CD8-positive, alpha-beta memory T cell (primary cell): ENCODE measurements around the gene GMCL2. TPM values are rescaled to one million over a fixed set of nuclear protein-coding genes. Genes with fewer than 3 reads are reported as not detected.

Source experiments
- CTCF ChIA-PET: fragments of 350-600 bp; sonication (Branson Sonifier 250); formaldehyde crosslinking; loops from one replicate; lab custom pipeline; 2021; ENCODE audit warnings: antibody characterized with exemption; lab: Charles Lee
- POLR2A ChIA-PET: fragments of 350-600 bp; sonication (Branson Sonifier 250); formaldehyde crosslinking; loops from one replicate; lab custom pipeline; 2021; ENCODE audit warnings: antibody characterized with exemption; lab: Charles Lee
- DNase-seq, 5 donors: peaks; one replicate each; pipeline versions ENCODE4 v3.0.0 to v3.0.0-alpha.2; 2020 to 2022; ENCODE audit warnings: mixed read lengths in 1 of 5
- H3K27ac ChIP-seq: one replicate; pipeline ENCODE4 v1.7.0; 2013; ENCODE audit warnings: low read depth, mild to moderate bottlenecking, low read length, moderate library complexity
- H3K27me3 ChIP-seq: 2 replicates; pipeline ENCODE4 v1.7.0; 2013; ENCODE audit warnings: low read length, mild to moderate bottlenecking; ENCODE audit not compliant: insufficient read depth, poor library complexity, severe bottlenecking
- H3K36me3 ChIP-seq: 2 replicates; pipeline ENCODE4 v1.7.0; 2013; ENCODE audit warnings: mild to moderate bottlenecking, low read length, moderate library complexity; ENCODE audit not compliant: insufficient read depth
- H3K4me1 ChIP-seq: 2 replicates; pipeline ENCODE4 v1.7.0; 2013; ENCODE audit warnings: mild to moderate bottlenecking, low read length, moderate library complexity; ENCODE audit not compliant: insufficient read depth
- H3K4me3 ChIP-seq: 2 replicates; pipeline ENCODE4 v1.7.0; 2013; ENCODE audit warnings: mild to moderate bottlenecking, low read length
- H3K9me3 ChIP-seq: 2 replicates; pipeline ENCODE4 v1.7.0; 2013; ENCODE audit warnings: mild to moderate bottlenecking, low read length
- H3K27ac Mint-ChIP-seq, 8 donors: one replicate each; pipeline ENCODE4 v1.8.0; 2020 to 2021; ENCODE audit warnings: mixed read lengths in 8 of 8, mild to moderate bottlenecking in 6 of 8, inconsistent platforms in 3 of 8, moderate library complexity in 3 of 8
- H3K27me3 Mint-ChIP-seq, 2 donors: one replicate each; pipeline ENCODE4 v1.8.0; 2020 to 2021; ENCODE audit warnings: mixed read lengths in 2 of 2, mild to moderate bottlenecking in 1 of 2, moderate library complexity in 1 of 2
- H3K36me3 Mint-ChIP-seq, 3 donors: one replicate each; pipeline ENCODE4 v1.8.0; 2020 to 2021; ENCODE audit warnings: mixed read lengths in 3 of 3, inconsistent platforms in 1 of 3, mild to moderate bottlenecking in 1 of 3
- H3K4me1 Mint-ChIP-seq, 3 donors: one replicate each; pipeline ENCODE4 v1.8.0; 2020 to 2021; ENCODE audit warnings: mixed read lengths in 3 of 3, inconsistent platforms in 1 of 3, mild to moderate bottlenecking in 1 of 3
- H3K4me3 Mint-ChIP-seq, 7 donors: one replicate each; pipeline ENCODE4 v1.8.0; 2020 to 2021; ENCODE audit warnings: mixed read lengths in 7 of 7, mild to moderate bottlenecking in 6 of 7, moderate library complexity in 4 of 7, inconsistent platforms in 2 of 7
- H3K9me3 Mint-ChIP-seq, 5 donors: one replicate each; pipeline ENCODE4 v1.8.0; 2020 to 2022; ENCODE audit warnings: mixed read lengths in 5 of 5, mild to moderate bottlenecking in 3 of 5, moderate library complexity in 2 of 5, inconsistent platforms in 1 of 5
- polyA plus RNA-seq: library from polyadenylated mRNA; unstranded; fragments of 300-500 nt; fragmentation: Illumina TruSeq; gene quantifications from one replicate; pipeline ENCODE4 v1.2.3, GENCODE V29; 2021
- total RNA-seq, 2 experiments: library from RNA; stranded (reverse); gene quantifications; one replicate each; pipeline ENCODE4 v1.2.3, GENCODE V29; 2021

GMCL2 gene
- total and polyA plus RNA-seq, 3 experiments from 2014 or later = not detected

- Mint-ChIP-seq H3K36me3 (no peaks in the 10 kb centered on the region), H3K4me1 (peaks cover 6 to 8% (median 7%) of the 10 kb centered on the region in 3 donors), H3K4me3 (no peak overlapping the region), H3K27ac (no peak overlapping the region), H3K27me3 (peaks cover 18 to 23% of the 10 kb centered on the region in 2 donors), H3K9me3 (no peaks in the 10 kb centered on the region)
- ChIA-PET POLR2A (no interaction called here), CTCF (interaction anchor here (1.0 to 1.9 kb wide), 2 partner anchors 90 to 92 kb away, joined by 3 to 10 read pairs; no protein-coding TSS in a partner anchor)
- DNase-seq = no peak
- H3K36me3 ChIP-seq = no peaks in the 10 kb centered on the region
- no peak overlapping the region for H3K27ac ChIP-seq
- peaks cover 7% of the 10 kb centered on the region for H3K4me1 ChIP-seq
- no peaks in the 10 kb centered on the region for H3K9me3 ChIP-seq
- no peak overlapping the region for H3K4me3 ChIP-seq
- peaks cover 3% of the 10 kb centered on the region for H3K27me3 ChIP-seq
Measured at GRCh38 chr5:178165581-178165980, 21.6 kb downstream of the GMCL2 start.

GRCh38 chr5:178163772-178164735, 23.1 kb downstream of the GMCL2 start:
- no peaks in the 10 kb centered on the region for H3K36me3 Mint-ChIP-seq
- Histone ChIP-seq H3K4me3 (no peak overlapping the region), H3K9me3 (no peaks in the 10 kb centered on the region), H3K4me1 (peaks cover 7% of the 10 kb centered on the region), H3K27me3 (peaks cover 3% of the 10 kb centered on the region), H3K27ac (no peak overlapping the region), H3K36me3 (no peaks in the 10 kb centered on the region)
- CTCF ChIA-PET = interaction anchor here (0.8 to 3.4 kb wide), 8 partner anchors 9 to 88 kb away, joined by 3 to 31 read pairs (median 6); partner anchors contain the start of gene NHP2
- H3K9me3 Mint-ChIP-seq = no peaks in the 10 kb centered on the region
- H3K4me1 Mint-ChIP-seq = peaks cover 6 to 8% (median 7%) of the 10 kb centered on the region in 3 donors
- no peak overlapping the region for H3K4me3 Mint-ChIP-seq
- DNase-seq = peak; percentile 81 to 91 (median 89)
- POLR2A ChIA-PET = no interaction called here
- H3K27ac Mint-ChIP-seq = no peak overlapping the region
- peaks cover 17 to 18% of the 10 kb centered on the region in 2 donors for H3K27me3 Mint-ChIP-seq

GRCh38 chr5:178162481-178162880, 24.7 kb downstream of the GMCL2 start:
- Histone ChIP-seq H3K9me3 (no peaks in the 10 kb centered on the region), H3K27ac (no peak overlapping the region), H3K36me3 (no peaks in the 10 kb centered on the region), H3K27me3 (peaks cover 3% of the 10 kb centered on the region), H3K4me1 (peaks cover 7% of the 10 kb centered on the region), H3K4me3 (no peak overlapping the region)
- Mint-ChIP-seq H3K9me3 (no peaks in the 10 kb centered on the region), H3K27me3 (peaks cover 17 to 18% of the 10 kb centered on the region in 2 donors), H3K36me3 (no peaks in the 10 kb centered on the region), H3K27ac (no peak overlapping the region), H3K4me1 (peaks cover 6 to 8% (median 7%) of the 10 kb centered on the region in 3 donors), H3K4me3 (no peak overlapping the region)
- ChIA-PET POLR2A (interaction anchor here (1.4 kb wide), 1 partner anchor 9 kb away, joined by 3 read pairs; the partner anchor contains the start of gene NHP2), CTCF (interaction anchor here (1.1 to 3.4 kb wide), 8 partner anchors 9 to 86 kb away, joined by 3 to 31 read pairs (median 6); partner anchors contain the start of gene NHP2)
- DNase-seq = no peak

- H3K4me1 Mint-ChIP-seq = peaks cover 6 to 8% (median 7%) of the 10 kb centered on the region in 3 donors
- H3K27ac ChIP-seq = no peak overlapping the region
- CTCF ChIA-PET = interaction anchor here (4.3 kb wide), 1 partner anchor 84 kb away, joined by 22 read pairs; no protein-coding TSS in a partner anchor
Measured at GRCh38 chr5:178160176-178160575, 27.0 kb downstream of the GMCL2 start.

GRCh38 chr5:178155065-178155464, 32.1 kb downstream of the GMCL2 start:
- Mint-ChIP-seq H3K27me3 (no peaks in the 10 kb centered on the region), H3K9me3 (no peaks in the 10 kb centered on the region), H3K4me1 (peaks cover 24 to 38% (median 33%) of the 10 kb centered on the region in 3 donors), H3K4me3 (no peak overlapping the region), H3K36me3 (peaks cover 0 to 23% (median 0%) of the 10 kb centered on the region in 3 donors), H3K27ac (peak overlapping the region in 1 of 8 donors; percentile 42)
- no peaks in the 10 kb centered on the region for H3K27me3 ChIP-seq
- ChIA-PET CTCF (interaction anchor here (1.1 to 2.4 kb wide), 3 partner anchors 9 to 38 kb away, joined by 4 to 8 read pairs (median 5); no protein-coding TSS in a partner anchor), POLR2A (no interaction called here)
- H3K4me3 ChIP-seq = no peak overlapping the region
- no peak overlapping the region for H3K27ac ChIP-seq
- no peak for DNase-seq
- no peaks in the 10 kb centered on the region for H3K9me3 ChIP-seq
- H3K4me1 ChIP-seq = peaks cover 18% of the 10 kb centered on the region
- H3K36me3 ChIP-seq = peaks cover 14% of the 10 kb centered on the region

More at GRCh38 chr5:178160176-178160575, 27.0 kb downstream of the GMCL2 start:
- H3K27ac Mint-ChIP-seq = no peak overlapping the region
- H3K4me3 Mint-ChIP-seq = no peak overlapping the region
- H3K9me3 Mint-ChIP-seq = no peaks in the 10 kb centered on the region
- no peaks in the 10 kb centered on the region for H3K36me3 Mint-ChIP-seq
- POLR2A ChIA-PET = no interaction called here
- no peaks in the 10 kb centered on the region for H3K9me3 ChIP-seq
- DNase-seq = no peak
- H3K27me3 ChIP-seq = peaks cover 3% of the 10 kb centered on the region
- H3K4me1 ChIP-seq = peaks cover 7% of the 10 kb centered on the region
- no peaks in the 10 kb centered on the region for H3K36me3 ChIP-seq
- peaks cover 15 to 17% of the 10 kb centered on the region in 2 donors for H3K27me3 Mint-ChIP-seq
- H3K4me3 ChIP-seq = no peak overlapping the region

GRCh38 chr5:178153530-178154340, 33.4 kb downstream of the GMCL2 start, which contains the start of gene NHP2:
Gene NHP2, minus strand, starts transcription at chr5:178153885. Its CDS starts 68 bp downstream, at chr5:178153817.
- Histone ChIP-seq H3K27ac (peak within 1 kb of the TSS; percentile 52), H3K9me3 (no peaks in the 10 kb centered on the region), H3K36me3 (peaks cover 27% of the 10 kb centered on the region), H3K4me1 (peaks cover 18% of the 10 kb centered on the region), H3K4me3 (peak within 1 kb of the TSS; percentile 80), H3K27me3 (no peaks in the 10 kb centered on the region)
- Mint-ChIP-seq H3K27me3 (no peaks in the 10 kb centered on the region), H3K9me3 (no peaks in the 10 kb centered on the region), H3K27ac (peak within 1 kb of the TSS; percentile 69 to 93 (median 88)), H3K4me1 (peaks cover 25 to 44% (median 33%) of the 10 kb centered on the region in 3 donors), H3K36me3 (peaks cover 0 to 37% (median 2%) of the 10 kb centered on the region in 3 donors), H3K4me3 (peak within 1 kb of the TSS; percentile 90 to 99 (median 96))
- ChIA-PET CTCF (interaction anchor here (0.7 to 2.5 kb wide), 11 partner anchors 8 to 547 kb away, joined by 3 to 15 read pairs (median 3); no protein-coding TSS in a partner anchor), POLR2A (interaction anchor here (0.5 to 1.3 kb wide), 6 partner anchors 9 to 77 kb away, joined by 3 to 9 read pairs (median 6); partner anchors contain the start of genes HNRNPAB and RMND5B)
- peak; percentile 94 to 97 (median 96) for DNase-seq
